WERI-Rb-1 (cell line): ENCODE data around the gene TBX6.

Experiments used
- DNase-seq: peaks from one replicate; pipeline ENCODE4 v3.0.0-alpha.2; 2020
- H3K27ac ChIP-seq: fragments of 250-450 bp; sonication (Bioruptor Pico); 2 replicates; pipeline ENCODE4 v1.5.1; 2020; ENCODE audit warnings: mild to moderate bottlenecking, moderate library complexity
- H3K27me3 ChIP-seq: fragments of 250-450 bp; sonication (Bioruptor Pico); 2 replicates; pipeline ENCODE4 v1.5.1; 2021; ENCODE audit warnings: mild to moderate bottlenecking, low read depth, moderate library complexity; ENCODE audit not compliant: insufficient read depth, severe bottlenecking
- H3K36me3 ChIP-seq: fragments of 250-450 bp; sonication (Bioruptor Pico); 2 replicates; pipeline ENCODE4 v1.5.1; 2020; ENCODE audit warnings: mild to moderate bottlenecking, moderate library complexity
- H3K4me3 ChIP-seq: 2 replicates; pipeline ENCODE4 v1.5.1; 2011; ENCODE audit warnings: low read depth, mild to moderate bottlenecking, control low read depth, low read length
- H3K9me3 ChIP-seq: fragments of 250-450 bp; sonication (Bioruptor Pico); 2 replicates; pipeline ENCODE4 v1.5.1; 2021; ENCODE audit warnings: mild to moderate bottlenecking, moderate library complexity; ENCODE audit not compliant: severe bottlenecking
- TF ChIP-seq, protein P1 (sequence below): IDR thresholded peaks from 2 replicates; pipeline ENCODE4 v1.5.1; 2011; ENCODE audit warnings: low read depth, mild to moderate bottlenecking, control low read depth, inconsistent platforms, low read length

TBX6 gene

GRCh38 chr16:30052671-30053372 lies 38.9 kb downstream of the TBX6 start:
- peaks cover 20% of the 10 kb centered on the region for H3K36me3 ChIP-seq
- H3K4me3 ChIP-seq = peak overlapping the region; percentile 87
- no peaks in the 10 kb centered on the region for H3K27me3 ChIP-seq
- no peaks in the 10 kb centered on the region for H3K9me3 ChIP-seq
- peak; percentile 96 for DNase-seq
- TF ChIP-seq, protein P1, sequence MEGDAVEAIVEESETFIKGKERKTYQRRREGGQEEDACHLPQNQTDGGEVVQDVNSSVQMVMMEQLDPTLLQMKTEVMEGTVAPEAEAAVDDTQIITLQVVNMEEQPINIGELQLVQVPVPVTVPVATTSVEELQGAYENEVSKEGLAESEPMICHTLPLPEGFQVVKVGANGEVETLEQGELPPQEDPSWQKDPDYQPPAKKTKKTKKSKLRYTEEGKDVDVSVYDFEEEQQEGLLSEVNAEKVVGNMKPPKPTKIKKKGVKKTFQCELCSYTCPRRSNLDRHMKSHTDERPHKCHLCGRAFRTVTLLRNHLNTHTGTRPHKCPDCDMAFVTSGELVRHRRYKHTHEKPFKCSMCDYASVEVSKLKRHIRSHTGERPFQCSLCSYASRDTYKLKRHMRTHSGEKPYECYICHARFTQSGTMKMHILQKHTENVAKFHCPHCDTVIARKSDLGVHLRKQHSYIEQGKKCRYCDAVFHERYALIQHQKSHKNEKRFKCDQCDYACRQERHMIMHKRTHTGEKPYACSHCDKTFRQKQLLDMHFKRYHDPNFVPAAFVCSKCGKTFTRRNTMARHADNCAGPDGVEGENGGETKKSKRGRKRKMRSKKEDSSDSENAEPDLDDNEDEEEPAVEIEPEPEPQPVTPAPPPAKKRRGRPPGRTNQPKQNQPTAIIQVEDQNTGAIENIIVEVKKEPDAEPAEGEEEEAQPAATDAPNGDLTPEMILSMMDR = no peak
- peak overlapping the region; percentile 87 for H3K27ac ChIP-seq

- peaks cover 12% of the 10 kb centered on the region for H3K36me3 ChIP-seq
- no peaks in the 10 kb centered on the region for H3K9me3 ChIP-seq
- TF ChIP-seq, protein P1 = no peak
- no peak overlapping the region for H3K4me3 ChIP-seq
- H3K27me3 ChIP-seq = no peaks in the 10 kb centered on the region
- H3K27ac ChIP-seq = no peak overlapping the region
- DNase-seq = no peak
Observed at GRCh38 chr16:30051518-30051917, 40.2 kb downstream of the TBX6 start.

DNA sequence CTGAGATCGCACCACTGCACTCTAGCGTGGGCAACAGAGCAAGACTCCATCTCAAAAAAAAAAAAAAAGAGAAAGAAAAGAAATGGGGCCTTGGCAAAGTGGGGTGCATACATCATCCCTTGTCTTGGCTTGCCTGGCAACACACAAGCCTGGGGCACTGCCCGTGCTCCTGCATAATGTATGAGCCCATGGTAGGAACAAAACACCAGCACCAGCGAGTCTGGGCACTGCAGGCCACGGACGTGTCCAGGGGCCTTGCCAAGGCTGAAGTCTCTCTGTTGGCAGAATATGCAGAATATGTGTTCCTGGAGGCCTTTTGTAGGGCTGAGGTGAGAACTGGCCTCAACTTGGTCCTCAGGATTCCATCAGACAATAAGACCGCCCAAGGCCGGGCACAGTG lies 41.9 kb downstream of the TBX6 start:
- H3K9me3 ChIP-seq = no peaks in the 10 kb centered on the region
- no peaks in the 10 kb centered on the region for H3K27me3 ChIP-seq
- H3K4me3 ChIP-seq = no peak overlapping the region
- H3K36me3 ChIP-seq = no peaks in the 10 kb centered on the region
- TF ChIP-seq, protein P1 = no peak
- H3K27ac ChIP-seq = peak overlapping the region; percentile 8; the same call in 1 of the 2 replicates
- DNase-seq = no peak

- Histone ChIP-seq H3K36me3 (no peaks in the 10 kb centered on the region), H3K9me3 (no peaks in the 10 kb centered on the region), H3K4me3 (no peak overlapping the region), H3K27me3 (no peaks in the 10 kb centered on the region), H3K27ac (no peak overlapping the region)
- DNase-seq = no peak
- TF ChIP-seq, protein P1 = no peak
Observed at GRCh38 chr16:30046588-30046987, 45.1 kb downstream of the TBX6 start.

GRCh38 chr16:30046178-30046577 lies 45.5 kb downstream of the TBX6 start:
- Histone ChIP-seq H3K9me3 (no peaks in the 10 kb centered on the region), H3K36me3 (no peaks in the 10 kb centered on the region)

More at GRCh38 chr16:30046178-30046577, 45.5 kb downstream of the TBX6 start:
- H3K27me3 ChIP-seq = no peaks in the 10 kb centered on the region
- no peak overlapping the region for H3K27ac ChIP-seq
- TF ChIP-seq, protein P1 = no peak
- H3K4me3 ChIP-seq = no peak overlapping the region
- DNase-seq = no peak
